ENCODE data around the gene CHST1. TPM values are rescaled to one million over a fixed set of nuclear protein-coding genes. Genes with fewer than 3 reads are reported as not detected.

CHST1 gene
- total and polyA plus RNA-seq, 12 donors, result 1.1 to 13.5 (median 4.4) TPM

GRCh38 chr11:45625611-45626010 lies 39.8 kb downstream of the CHST1 start:
- H3K9me3 ChIP-seq (replicated peaks in 1 of 3), result no peaks in the 10 kb centered on the region
- no peak for DNase-seq
- WGBS, 4 donors, result 82 to 90% (median 85%) methylated on average over 6 of the region's 6 CpGs
- no peaks in the 10 kb centered on the region for H3K4me1 ChIP-seq (replicated peaks in 1 of 2)
- H3K4me3 ChIP-seq, result no peak overlapping the region
- peaks cover 9% of the 10 kb centered on the region for H3K27me3 ChIP-seq
- no peak overlapping the region for H3K27ac ChIP-seq
- intact Hi-C loops (cut with DNase I), result no loop called here
- TF ChIP-seq CTCF (IDR thresholded peaks at IDR 0.05) (no peak), POLR2A (IDR thresholded peaks at IDR 0.05) (no peak)
- no peaks in the 10 kb centered on the region for H3K36me3 ChIP-seq (replicated peaks in 1 of 2)

- Histone ChIP-seq H3K4me3 (no peak overlapping the region), H3K4me1 (replicated peaks in 1 of 2) (no peaks in the 10 kb centered on the region), H3K36me3 (replicated peaks in 1 of 2) (no peaks in the 10 kb centered on the region), H3K27me3 (peaks cover 9% of the 10 kb centered on the region), H3K9me3 (replicated peaks in 1 of 3) (no peaks in the 10 kb centered on the region), H3K27ac (no peak overlapping the region)
- 83 to 89% (median 85%) methylated on average over 2 of the region's 2 CpGs for WGBS, 4 donors
- no peak for DNase-seq
- no peak for TF ChIP-seq POLR2A (IDR thresholded peaks at IDR 0.05)
- TF ChIP-seq CTCF (IDR thresholded peaks at IDR 0.05), result no peak
- intact Hi-C loops (cut with DNase I), result no loop called here
Observed at GRCh38 chr11:45624095-45624494, 41.3 kb downstream of the CHST1 start.

- no peak overlapping the region for H3K4me3 ChIP-seq
- 20 to 57% (median 48%) methylated on average over 2 of the region's 2 CpGs for WGBS, 4 donors
- H3K27me3 ChIP-seq, result peaks cover 9% of the 10 kb centered on the region
- TF ChIP-seq CTCF (IDR thresholded peaks at IDR 0.05), result no peak
- TF ChIP-seq POLR2A (IDR thresholded peaks at IDR 0.05), result no peak
- no peaks in the 10 kb centered on the region for H3K9me3 ChIP-seq (replicated peaks in 1 of 3)
- H3K36me3 ChIP-seq (replicated peaks in 1 of 2), result no peaks in the 10 kb centered on the region
- DNase-seq, result no peak
- no peak overlapping the region for H3K27ac ChIP-seq
- H3K4me1 ChIP-seq (replicated peaks in 1 of 2), result no peaks in the 10 kb centered on the region
- intact Hi-C loops (cut with DNase I), result no loop called here
Observed at GRCh38 chr11:45622861-45623260, 42.6 kb downstream of the CHST1 start.

- Histone ChIP-seq H3K9me3 (replicated peaks in 1 of 3) (no peaks in the 10 kb centered on the region), H3K4me3 (no peak overlapping the region), H3K27me3 (peaks cover 4% of the 10 kb centered on the region), H3K27ac (no peak overlapping the region), H3K4me1 (replicated peaks in 1 of 2) (no peaks in the 10 kb centered on the region), H3K36me3 (replicated peaks in 1 of 2) (no peaks in the 10 kb centered on the region)
- WGBS, 4 donors, result 63 to 100% (median 91%) methylated on average over 1 to 2 of the region's 2 CpGs
- intact Hi-C loops (cut with DNase I), result no loop called here
- no peak for DNase-seq
- no peak for TF ChIP-seq POLR2A (IDR thresholded peaks at IDR 0.05)
- no peak for TF ChIP-seq CTCF (IDR thresholded peaks at IDR 0.05)
Observed at GRCh38 chr11:45622283-45622682, 43.1 kb downstream of the CHST1 start.
